Gastrocnemius medialis (tissue), 4 donors: Measurements from ENCODE around the gene TTC39B. TPM values are rescaled to one million over a fixed set of nuclear protein-coding genes. Genes with fewer than 3 reads are reported as not detected.

Experiments used
- ATAC-seq, 2 donors: fragments of 150-250 bp; one replicate each; pipeline ENCODE4 v1.9.1; 2016
- DNase-seq, 2 donors: peaks; one replicate each; pipeline ENCODE4 v3.0.0-alpha.2; 2019
- H3K27ac ChIP-seq, 4 donors: fragments of 200-600 bp; sonication (generic); 1 replicate in 1 of 4; 2 replicates in 3 of 4; pipeline ENCODE4 v1.5.1; 2016 to 2018; ENCODE audit warnings: mild to moderate bottlenecking in 2 of 4, moderate library complexity in 1 of 4
- H3K27me3 ChIP-seq, 3 donors: fragments of 200-600 bp; sonication (generic) in 2 of 3; 1 replicate in 1 of 3; 2 replicates in 2 of 3; pipeline versions ENCODE4 v1.5.1 to v1.6.0; 2016 to 2019; ENCODE audit warnings: mild to moderate bottlenecking in 1 of 3, moderate library complexity in 1 of 3
- H3K36me3 ChIP-seq, 2 donors: fragments of 200-600 bp; sonication (generic) in 1 of 2; one replicate each; pipeline ENCODE4 v1.5.1; 2017 to 2018
- H3K4me1 ChIP-seq, 2 donors: fragments of 200-600 bp; sonication (generic) in 1 of 2; one replicate each; pipeline ENCODE4 v1.5.1; 2016 to 2017; ENCODE audit warnings: mild to moderate bottlenecking in 2 of 2
- H3K4me3 ChIP-seq, 4 donors: fragments of 200-600 bp; sonication (generic) in 3 of 4; 1 replicate in 1 of 4; 2 replicates in 3 of 4; pipeline ENCODE4 v1.5.1; 2016 to 2019; ENCODE audit warnings: mild to moderate bottlenecking in 2 of 4
- H3K9me3 ChIP-seq, 3 donors: fragments of 200-600 bp; sonication (generic) in 2 of 3; 1 replicate in 1 of 3; 2 replicates in 2 of 3; pipeline ENCODE4 v1.5.1; 2016 to 2019
- POLR2A ChIP-seq, 2 donors: fragments of 450-650 bp; IDR thresholded peaks; one replicate each; pipeline ENCODE4 v1.6.1; 2017; ENCODE audit warnings: antibody characterized with exemption in 2 of 2, mild to moderate bottlenecking in 2 of 2, moderate library complexity in 2 of 2
- in situ Hi-C, 4 donors: fragments of 200-750 bp; cut with MboI; loops; one replicate each; pipeline versions ENCODE4 v1.15.0 to v1.8.0; 2017; ENCODE audit warnings: low sequenced_read_pairs in 4 of 4
- intact Hi-C: fragments of 100-400 bp; cut with DNase I; formaldehyde crosslinking; loops from one replicate; pipeline ENCODE4 v1.15.1; 2023; ENCODE audit warnings: low total_unique reads
- total RNA-seq, 4 donors: library from RNA; depleted of rRNA; stranded (reverse); fragments of >200 nt; gene quantifications; one replicate each; pipeline versions ENCODE4 v1.1.0 to v1.2.3, GENCODE V29; 2016
- TF ChIP-seq, protein P1 (sequence below), 5 experiments: fragments of 450-650 bp in 3 of 5; fragments of 200-600 bp in 2 of 5; sonication (generic) in 2 of 5; IDR thresholded peaks in 4 of 5; conservative IDR thresholded peaks in 1 of 5; 1 replicate in 4 of 5; 2 replicates in 1 of 5; pipeline ENCODE4 v1.5.1; 2016 to 2019; ENCODE audit warnings: antibody characterized with exemption in 5 of 5, mild to moderate bottlenecking in 3 of 5, moderate library complexity in 3 of 5

Gene TTC39B
- total RNA-seq, 4 donors from 2014 or later = 1.8 to 6.9 (median 3.8) TPM

DNA sequence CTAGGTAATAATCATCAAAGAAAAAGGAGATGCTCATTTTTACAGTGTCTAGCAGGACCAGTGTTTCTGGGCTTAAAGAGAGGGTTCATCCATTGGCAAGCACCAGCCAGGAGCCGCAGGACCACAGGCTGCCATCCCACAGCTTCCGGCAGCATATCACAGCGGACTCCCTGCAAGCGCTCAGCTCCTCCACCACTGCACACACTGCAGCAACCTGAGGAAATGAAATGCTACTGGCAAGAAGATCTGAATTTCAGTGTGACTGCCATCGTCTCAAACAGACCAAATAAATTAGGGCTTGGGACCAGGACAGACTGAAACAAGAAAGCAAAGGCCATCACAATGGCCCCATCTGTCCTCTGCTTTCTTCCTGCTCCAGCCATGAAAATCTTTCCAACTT is 114.2 kb downstream of the TTC39B start:
- in situ Hi-C loops (no loop called here), intact Hi-C loops (no loop called here)
- Histone ChIP-seq H3K27me3 (no peaks in the 10 kb centered on the region), H3K36me3 (peaks cover 0 to 24% of the 10 kb centered on the region in 2 donors), H3K9me3 (no peaks in the 10 kb centered on the region), H3K4me1 (no peaks in the 10 kb centered on the region), H3K4me3 (no peak overlapping the region), H3K27ac (no peak overlapping the region)
- DNase-seq (no peak), ATAC-seq (no peak)
- TF ChIP-seq, protein P1, sequence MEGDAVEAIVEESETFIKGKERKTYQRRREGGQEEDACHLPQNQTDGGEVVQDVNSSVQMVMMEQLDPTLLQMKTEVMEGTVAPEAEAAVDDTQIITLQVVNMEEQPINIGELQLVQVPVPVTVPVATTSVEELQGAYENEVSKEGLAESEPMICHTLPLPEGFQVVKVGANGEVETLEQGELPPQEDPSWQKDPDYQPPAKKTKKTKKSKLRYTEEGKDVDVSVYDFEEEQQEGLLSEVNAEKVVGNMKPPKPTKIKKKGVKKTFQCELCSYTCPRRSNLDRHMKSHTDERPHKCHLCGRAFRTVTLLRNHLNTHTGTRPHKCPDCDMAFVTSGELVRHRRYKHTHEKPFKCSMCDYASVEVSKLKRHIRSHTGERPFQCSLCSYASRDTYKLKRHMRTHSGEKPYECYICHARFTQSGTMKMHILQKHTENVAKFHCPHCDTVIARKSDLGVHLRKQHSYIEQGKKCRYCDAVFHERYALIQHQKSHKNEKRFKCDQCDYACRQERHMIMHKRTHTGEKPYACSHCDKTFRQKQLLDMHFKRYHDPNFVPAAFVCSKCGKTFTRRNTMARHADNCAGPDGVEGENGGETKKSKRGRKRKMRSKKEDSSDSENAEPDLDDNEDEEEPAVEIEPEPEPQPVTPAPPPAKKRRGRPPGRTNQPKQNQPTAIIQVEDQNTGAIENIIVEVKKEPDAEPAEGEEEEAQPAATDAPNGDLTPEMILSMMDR (IDR thresholded peaks at IDR 0.05 in 4 of 5, conservative IDR thresholded peaks at IDR 0.05 in 1 of 5) = no peak
- TF ChIP-seq POLR2A (IDR thresholded peaks at IDR 0.05) = no peak

DNA sequence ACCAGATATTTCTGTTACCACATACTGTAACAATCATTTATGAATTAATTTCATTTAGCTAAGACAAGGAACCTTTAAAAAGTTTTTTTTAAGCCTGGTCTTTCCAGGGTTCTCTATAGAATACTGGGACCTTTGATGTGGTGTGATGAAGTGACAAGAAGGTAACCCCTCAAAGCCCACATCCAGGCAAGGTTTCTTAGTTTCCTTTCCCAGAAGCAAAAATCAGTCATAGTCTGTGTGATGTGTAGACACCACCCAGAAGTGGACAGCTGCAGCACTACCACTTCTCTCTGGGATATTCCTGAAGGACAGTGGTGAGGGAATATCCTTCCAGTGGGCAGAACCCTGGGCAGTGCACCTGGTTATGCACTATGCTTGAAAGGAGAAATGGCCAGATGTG is 115.6 kb downstream of the TTC39B start:
- in situ Hi-C loops (no loop called here), intact Hi-C loops (no loop called here)
- TF ChIP-seq POLR2A (IDR thresholded peaks at IDR 0.05) = no peak
- TF ChIP-seq, protein P1 (IDR thresholded peaks at IDR 0.05 in 4 of 5, conservative IDR thresholded peaks at IDR 0.05 in 1 of 5) = no peak
- no peak for DNase-seq
- Histone ChIP-seq H3K4me3 (no peak overlapping the region), H3K27ac (no peak overlapping the region), H3K9me3 (no peaks in the 10 kb centered on the region), H3K4me1 (no peaks in the 10 kb centered on the region), H3K27me3 (no peaks in the 10 kb centered on the region), H3K36me3 (peaks cover 0 to 33% of the 10 kb centered on the region in 2 donors)
- no peak for ATAC-seq

DNA sequence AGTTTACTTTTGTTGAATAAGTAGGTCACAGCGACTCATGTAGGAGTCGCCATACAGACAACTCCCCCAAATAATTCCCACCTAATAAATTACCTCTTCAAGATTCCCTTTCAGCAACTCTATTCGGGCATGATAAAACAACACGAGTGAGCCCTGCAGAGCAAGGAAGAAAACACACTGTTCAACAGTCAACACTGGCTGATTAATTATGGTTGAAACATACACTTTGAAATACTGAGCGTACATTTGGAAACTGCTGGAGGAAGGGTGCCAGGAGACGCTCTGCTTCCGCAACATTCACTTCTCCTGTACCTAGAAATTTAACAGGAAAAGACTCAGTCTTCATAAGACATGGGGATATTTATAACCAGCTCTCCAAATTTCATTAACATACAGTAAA is 117.5 kb downstream of the TTC39B start:
- DNase-seq = no peak
- H3K27ac ChIP-seq = no peak overlapping the region
- H3K4me3 ChIP-seq = no peak overlapping the region
- H3K4me1 ChIP-seq = no peaks in the 10 kb centered on the region
- H3K36me3 ChIP-seq = peaks cover 0 to 41% of the 10 kb centered on the region in 2 donors
- in situ Hi-C loops = no loop called here
- TF ChIP-seq, protein P1 (IDR thresholded peaks at IDR 0.05 in 4 of 5, conservative IDR thresholded peaks at IDR 0.05 in 1 of 5) = no peak
- TF ChIP-seq POLR2A (IDR thresholded peaks at IDR 0.05) = no peak
- ATAC-seq = no peak
- intact Hi-C loops = no loop called here
- H3K27me3 ChIP-seq = no peaks in the 10 kb centered on the region
- H3K9me3 ChIP-seq = no peaks in the 10 kb centered on the region

DNA sequence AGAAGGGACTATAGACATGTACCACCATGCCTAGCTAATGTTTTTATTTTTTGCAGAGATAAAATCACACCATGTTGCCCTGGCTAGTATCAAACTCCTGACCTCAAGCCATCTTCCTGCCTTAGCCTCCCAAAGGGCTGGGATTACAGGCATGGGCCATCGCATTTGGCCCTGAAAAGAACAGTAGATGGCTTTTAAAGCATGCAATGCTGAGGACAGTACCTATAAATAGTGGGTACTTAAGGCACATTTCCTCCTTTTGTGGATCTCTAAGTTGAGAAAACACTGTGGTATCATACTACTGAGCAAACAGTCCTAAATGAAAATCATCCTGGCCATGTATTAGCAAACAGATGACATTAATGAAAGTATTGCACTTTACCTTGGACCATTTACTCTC is 119.4 kb downstream of the TTC39B start:
- no peaks in the 10 kb centered on the region for H3K9me3 ChIP-seq
- intact Hi-C loops (no loop called here), in situ Hi-C loops (no loop called here)
- TF ChIP-seq, protein P1 (IDR thresholded peaks at IDR 0.05 in 4 of 5, conservative IDR thresholded peaks at IDR 0.05 in 1 of 5) = no peak
- no peak for TF ChIP-seq POLR2A (IDR thresholded peaks at IDR 0.05)
- DNase-seq (no peak), ATAC-seq (no peak)
- no peak overlapping the region for H3K27ac ChIP-seq
- H3K4me3 ChIP-seq = no peak overlapping the region
- H3K36me3 ChIP-seq = peaks cover 0 to 41% of the 10 kb centered on the region in 2 donors
- H3K27me3 ChIP-seq = no peaks in the 10 kb centered on the region
- H3K4me1 ChIP-seq = no peaks in the 10 kb centered on the region

DNA sequence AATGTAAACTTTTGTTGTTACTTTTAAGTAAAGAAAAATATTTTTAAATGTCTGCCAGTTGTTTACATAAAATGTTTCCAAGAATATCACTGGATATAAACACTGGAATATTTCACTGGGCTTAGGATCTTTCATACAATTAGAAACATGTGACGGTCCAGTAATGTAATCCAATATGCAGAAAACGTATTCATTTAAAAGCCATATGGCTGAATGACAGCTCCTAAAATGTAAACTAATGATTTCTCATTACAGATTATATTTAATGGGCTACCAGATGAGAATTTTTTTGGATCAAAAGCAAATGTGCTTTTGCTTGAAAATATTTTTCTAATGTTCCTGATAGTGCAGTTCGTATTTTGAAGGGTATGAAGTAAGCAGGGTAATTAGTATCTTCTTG is 124.3 kb downstream of the TTC39B start:
- Histone ChIP-seq H3K36me3 (peaks cover 0 to 16% of the 10 kb centered on the region in 2 donors), H3K27ac (no peak overlapping the region), H3K9me3 (no peaks in the 10 kb centered on the region), H3K4me1 (no peaks in the 10 kb centered on the region), H3K4me3 (no peak overlapping the region), H3K27me3 (no peaks in the 10 kb centered on the region)
- DNase-seq = no peak
- intact Hi-C loops (no loop called here), in situ Hi-C loops (no loop called here)
- no peak for ATAC-seq
- no peak for TF ChIP-seq POLR2A (IDR thresholded peaks at IDR 0.05)
- TF ChIP-seq, protein P1 (IDR thresholded peaks at IDR 0.05 in 4 of 5, conservative IDR thresholded peaks at IDR 0.05 in 1 of 5) = no peak
